GM19193 (cell line): ENCODE measurements around the gene ITSN1.

Source experiments
- POLR2A ChIP-seq: IDR thresholded peaks from 4 replicates; pipeline ENCODE4 v1.6.1; 2011; ENCODE audit not compliant: insufficient read depth, insufficient read length; ENCODE audit errors: extremely low read depth

Gene ITSN1

DNA sequence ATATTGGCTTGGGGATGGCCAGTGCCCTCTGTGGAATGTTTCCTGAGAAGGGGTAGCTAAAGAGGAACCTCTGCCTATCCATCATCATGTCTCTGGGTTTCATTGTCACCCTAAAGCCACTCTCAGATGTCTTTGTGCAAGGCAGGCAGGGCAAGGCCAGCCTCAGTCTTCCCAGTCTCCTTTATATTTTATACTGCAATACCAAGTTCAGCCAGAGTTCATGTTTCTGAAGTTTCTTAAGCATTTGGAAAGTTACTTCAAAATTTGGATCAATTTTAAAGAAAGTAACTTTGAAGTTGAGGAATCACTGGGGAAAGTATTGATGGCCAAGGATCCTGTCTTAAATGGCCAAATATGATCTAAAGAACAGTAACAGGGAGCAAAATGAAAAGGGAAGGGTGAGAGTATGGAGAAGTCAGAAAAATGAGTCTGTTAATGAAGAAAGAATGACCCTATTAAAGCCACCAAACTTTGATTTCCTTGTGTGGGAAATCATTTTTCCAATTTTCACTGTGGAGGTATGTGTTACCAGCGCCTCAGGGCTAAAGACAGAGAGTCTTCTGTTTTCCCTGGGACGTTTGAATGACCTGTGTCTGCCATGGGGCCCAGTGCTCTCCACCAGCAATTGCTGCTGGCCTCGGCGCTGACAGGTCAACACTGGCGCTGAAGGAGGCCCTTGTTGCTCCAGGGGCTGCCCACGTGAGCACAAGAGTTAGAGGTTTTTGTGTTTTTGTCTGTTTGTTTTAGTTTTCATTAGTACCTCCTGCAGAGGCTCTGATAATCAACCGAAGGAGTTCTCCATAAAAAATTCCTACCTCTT is 179.4 kb downstream of the ITSN1 start:
- no peak for TF ChIP-seq POLR2A

DNA sequence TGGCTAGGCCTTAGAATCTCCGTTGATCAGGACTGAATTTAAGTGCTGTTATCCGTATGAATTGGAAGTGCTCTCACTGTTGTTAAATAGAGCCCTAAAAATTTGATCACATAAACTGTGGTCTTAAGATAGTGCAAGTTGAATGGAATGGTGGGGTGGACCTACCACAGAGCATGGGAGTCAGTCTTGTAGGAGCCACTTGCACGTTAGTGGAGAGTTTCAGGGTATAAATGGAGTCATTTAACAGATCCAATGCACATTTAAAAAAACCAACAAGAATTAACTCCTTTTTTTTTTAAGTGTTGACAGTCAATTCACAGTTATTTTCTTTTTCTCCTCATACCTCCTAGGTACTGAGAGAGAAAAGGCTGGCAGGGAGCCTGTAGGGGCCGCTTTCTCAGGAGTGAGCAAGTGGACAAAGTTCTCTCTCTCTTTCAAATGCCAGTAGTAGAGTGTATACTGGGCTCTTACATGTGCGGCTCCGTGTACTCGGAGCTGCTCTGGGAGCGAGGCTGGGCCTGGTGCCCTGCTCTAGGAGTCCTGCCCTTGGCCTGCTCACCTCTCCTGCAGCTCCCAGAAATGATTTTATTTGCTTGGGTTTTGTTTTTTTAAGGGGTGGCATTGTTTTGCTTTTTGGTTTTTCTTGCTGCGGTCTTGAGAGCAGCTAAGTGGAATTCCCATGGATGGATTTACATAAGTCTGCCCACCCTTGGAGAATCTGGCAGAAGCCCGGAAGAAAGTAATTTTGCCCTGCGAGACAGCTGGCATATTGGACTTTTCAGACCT is 182.0 kb downstream of the ITSN1 start:
- no peak for TF ChIP-seq POLR2A

DNA sequence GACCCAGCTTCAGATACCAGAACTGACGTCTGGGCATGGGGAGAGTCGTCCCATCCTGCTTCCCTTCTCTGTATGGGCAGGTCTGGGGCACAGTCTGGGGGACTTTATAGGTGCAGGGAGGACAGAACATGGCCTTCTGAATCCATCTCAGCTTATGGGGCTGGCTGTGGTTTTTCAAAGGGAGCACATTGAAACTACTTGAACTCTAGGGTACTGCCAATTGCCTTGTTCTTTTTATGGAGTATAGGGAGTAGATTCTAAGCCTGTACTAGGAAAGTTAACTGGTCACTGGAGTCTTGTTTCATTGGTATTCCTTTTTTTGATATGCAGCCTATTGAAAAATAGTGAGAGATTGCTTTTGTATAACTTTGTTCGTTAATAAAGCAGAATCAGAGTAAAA is 183.1 kb downstream of the ITSN1 start:
- no peak for TF ChIP-seq POLR2A

DNA sequence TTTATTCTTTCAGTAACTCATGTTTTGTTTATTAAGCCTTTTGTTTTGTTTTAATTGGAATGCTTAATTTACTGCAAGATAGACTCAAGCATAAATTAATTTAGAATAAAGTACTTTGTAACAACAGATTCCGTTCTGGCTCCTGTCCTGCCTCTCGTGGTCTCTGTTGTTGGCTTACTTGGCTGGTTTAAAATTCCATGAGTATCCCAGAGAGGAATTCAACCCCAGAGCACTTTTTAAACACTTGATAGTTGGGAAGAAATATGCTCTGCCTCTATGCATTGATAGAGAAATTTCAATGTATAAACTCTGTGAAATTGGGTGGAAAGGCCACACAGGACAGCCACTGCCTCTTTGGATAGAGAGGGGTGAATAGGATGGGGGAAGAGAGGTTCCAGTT is 183.6 kb downstream of the ITSN1 start:
- TF ChIP-seq POLR2A = no peak

DNA sequence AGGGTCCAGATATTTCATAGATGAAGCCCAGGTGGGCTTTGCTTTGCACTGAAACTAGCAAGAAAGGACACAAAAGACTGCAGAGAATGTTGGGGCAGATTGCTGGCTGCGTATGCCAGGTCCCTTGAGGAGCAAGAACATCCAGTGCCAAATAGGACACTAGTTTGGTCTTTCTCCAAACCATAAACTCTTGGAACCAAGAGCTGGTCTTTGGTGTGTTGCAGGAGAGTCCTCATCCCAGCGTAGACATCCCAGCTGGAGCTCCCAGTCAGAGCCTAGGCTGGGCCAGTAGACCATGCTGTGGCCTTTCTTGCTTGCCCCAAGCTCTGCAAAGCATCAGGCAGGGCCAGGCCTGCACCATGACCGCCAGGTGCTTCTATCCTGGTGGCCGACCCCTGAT is 185.8 kb downstream of the ITSN1 start:
- TF ChIP-seq POLR2A = no peak

DNA sequence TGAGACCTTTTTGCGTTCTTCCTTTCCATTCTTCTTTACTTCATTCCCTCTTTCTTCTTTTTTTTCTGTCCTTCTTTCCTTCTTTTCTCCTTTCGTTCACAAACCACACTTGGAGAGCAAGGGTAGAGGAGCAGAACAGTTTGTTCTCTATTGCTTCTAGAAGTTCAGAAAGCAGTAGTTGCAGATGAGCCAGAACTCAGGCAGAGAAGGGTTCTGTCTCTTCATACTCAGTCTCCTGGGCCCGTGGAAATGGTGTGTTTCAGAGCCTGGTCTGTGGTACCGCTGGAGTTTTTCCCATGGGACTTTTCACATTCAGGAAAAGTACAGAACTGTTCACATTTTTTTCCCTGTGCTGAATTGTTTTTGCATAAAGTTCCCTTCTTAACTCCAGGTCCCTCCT is 186.3 kb downstream of the ITSN1 start:
- no peak for TF ChIP-seq POLR2A

DNA sequence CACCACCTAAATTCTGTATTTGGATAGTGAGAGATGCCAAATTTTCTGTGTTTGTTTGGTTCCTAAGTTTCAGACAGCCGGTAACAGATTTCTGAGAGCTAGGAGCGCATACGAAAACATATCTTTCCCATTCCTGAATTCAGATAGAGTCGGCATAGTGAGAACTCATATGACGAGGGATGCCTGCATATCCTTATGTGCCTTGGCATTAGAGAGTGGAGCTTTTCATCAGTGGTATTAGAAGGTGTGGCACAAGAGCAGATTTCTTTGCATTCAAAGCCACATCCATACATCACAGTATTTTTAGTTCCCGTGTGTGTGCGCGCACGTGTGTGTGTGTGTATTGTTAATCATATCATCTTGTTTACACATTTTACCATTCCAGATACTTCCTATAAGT is 187.5 kb downstream of the ITSN1 start:
- no peak for TF ChIP-seq POLR2A

DNA sequence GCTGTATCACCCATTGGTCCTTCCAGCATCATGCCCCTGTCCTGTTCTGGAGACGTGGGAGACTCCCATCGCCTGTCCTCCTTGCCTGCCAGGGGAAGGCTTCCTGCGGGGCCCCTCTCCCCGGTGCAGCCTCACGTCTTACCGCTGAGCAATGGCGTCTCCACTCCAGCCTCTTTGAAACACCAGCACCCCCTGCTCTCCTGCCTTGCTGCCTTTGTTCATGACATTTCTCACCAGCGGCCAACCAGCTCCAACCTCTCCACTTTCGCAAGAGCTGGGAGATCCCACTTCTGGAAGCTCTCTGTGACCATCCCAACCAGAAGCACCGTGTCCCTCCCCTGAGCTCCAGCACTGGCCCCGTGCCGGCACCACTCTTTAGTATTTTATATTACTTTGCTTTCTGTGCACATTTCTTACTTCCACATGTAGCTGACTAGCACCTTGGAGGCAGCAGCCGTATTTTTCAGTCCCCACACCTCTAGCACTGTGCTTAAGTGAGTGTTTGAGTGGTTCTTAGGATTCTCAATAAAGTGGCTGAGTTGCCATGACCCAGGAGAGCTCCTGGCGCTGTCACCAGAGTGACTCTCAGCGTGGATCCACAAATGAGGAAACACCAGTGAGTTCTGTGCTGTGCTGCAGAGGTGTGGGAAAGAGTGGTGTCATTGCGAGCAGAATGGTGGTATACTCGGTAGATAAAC is 189.8 kb downstream of the ITSN1 start:
- no peak for TF ChIP-seq POLR2A

DNA sequence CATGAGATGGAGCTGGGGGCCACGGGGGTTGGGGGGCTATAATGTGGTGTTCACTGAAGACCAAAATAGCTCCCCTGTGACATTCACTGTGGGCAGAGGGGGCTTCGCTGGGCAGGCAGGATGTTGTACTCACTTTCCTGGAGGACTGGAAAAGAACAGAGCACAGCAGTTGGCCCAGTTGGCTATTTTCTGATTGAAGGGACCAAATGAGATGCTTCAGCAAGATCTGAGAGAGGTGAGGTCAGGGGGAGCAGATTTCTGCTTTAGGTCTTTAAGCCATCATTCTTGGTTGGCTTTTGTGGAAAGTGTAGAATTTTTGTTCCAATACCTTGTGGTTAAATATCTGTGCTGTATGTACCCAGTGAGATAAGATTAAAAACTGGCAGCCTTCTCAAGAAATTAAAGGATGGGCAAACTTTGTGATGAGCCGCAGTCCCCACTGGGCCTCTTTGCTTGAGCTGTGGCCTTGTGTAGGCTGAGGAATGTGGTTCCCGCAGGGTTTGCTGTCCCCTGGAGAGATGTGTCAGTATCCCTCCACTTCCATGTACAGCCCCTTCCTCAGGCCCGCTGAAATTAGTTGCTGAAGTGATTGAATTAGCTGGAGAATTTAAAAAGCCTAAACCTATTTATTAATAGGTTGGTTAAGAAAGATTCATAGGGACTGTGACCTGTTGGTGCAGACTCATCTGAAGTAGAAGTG is 192.7 kb downstream of the ITSN1 start:
- TF ChIP-seq POLR2A = no peak

DNA sequence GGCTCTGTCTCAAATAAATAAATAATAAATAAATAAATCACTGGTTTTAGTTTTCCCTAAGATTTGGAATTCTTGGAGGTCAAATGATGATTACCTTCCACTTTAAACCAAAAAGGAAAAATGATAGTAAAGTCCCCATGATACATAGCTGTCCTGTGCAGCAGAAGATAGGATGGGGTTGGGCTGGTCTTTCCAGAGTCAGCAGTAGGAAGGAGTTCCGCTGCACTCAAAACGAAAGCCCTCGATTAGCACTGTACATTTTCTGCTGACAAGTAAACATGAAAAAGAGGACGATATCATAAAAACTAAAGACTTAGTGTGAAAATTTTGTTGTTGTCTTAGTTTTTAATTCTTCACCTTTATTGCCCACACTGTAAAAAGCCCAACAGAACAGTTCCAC is 193.6 kb downstream of the ITSN1 start:
- no peak for TF ChIP-seq POLR2A

DNA sequence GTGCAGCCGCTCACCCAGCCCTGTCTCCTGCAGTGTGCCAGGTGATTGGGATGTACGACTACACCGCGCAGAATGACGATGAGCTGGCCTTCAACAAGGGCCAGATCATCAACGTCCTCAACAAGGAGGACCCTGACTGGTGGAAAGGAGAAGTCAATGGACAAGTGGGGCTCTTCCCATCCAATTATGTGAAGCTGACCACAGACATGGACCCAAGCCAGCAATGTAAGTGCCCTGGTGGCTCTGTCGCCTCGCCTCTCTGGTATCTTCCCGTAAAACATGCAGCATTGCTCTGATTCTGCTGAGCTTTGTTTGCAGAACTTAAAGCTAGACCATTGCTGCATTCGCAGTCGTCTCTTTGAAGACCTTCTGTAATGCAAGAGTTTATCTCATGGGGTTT is 194.1 kb downstream of the ITSN1 start:
- TF ChIP-seq POLR2A = no peak

DNA sequence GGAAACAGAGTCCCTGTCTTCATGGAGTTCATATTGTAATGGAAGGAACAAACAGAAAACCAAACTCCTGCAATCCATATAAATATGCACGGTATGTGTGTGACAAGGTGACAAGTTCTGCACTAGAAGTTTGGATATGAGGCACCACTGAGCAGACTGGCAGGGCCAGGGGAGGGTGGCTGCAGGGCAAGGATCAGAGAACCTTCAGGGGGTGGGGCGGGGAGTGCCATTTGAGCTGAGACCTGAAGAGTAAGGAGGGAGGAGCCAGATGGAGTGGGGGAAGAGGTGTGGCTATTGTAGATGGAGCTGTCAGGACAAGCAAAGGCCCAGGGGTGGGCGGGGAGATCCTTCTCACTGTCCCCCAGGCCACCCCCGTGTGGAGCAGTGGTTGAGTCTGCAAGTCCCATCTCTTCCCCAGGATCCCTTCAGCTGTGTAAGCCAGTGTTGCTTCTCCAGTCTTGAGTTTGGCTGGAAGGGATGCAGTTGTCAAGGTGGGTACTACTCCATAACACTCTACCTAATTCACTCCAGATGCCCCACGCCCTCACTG is 196.9 kb downstream of the ITSN1 start:
- TF ChIP-seq POLR2A = no peak

DNA sequence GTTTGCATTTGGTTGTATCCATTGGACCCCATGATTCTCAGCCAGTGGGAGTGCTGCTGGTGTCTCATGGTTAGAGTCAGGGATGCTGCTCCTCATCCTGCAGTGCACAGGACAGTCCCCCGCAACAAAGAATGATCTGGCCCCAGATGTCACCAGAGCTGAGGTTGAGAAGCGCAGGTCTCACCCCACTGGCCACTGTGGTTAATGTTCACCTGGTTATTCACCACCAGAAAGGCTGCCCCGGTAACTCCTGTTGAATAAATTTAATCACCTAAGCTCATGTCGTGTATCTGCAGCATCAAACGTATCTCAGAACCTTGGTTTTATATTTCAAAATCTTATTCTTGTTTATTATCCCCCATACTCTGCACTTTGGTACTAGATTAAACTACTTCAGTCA is 197.5 kb downstream of the ITSN1 start:
- no peak for TF ChIP-seq POLR2A

DNA sequence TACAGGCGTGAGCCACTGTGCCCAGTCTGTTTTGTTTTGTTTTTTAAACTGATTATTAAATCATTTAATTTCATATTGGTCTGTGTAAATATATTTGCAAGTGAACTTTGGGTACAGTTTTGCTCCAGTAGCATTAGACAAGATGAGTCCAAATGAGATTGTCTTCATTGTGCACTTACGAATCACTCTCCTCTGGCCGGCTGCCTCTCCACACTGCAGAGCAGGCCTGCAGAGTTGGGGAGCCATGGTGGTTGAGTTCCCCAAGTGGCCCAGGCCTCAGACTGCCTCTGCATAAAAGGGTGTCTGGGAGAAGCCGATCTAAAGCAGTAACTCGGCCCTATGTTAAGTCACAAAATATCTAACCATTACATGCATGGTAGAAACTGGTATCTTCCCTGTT is 198.5 kb downstream of the ITSN1 start:
- TF ChIP-seq POLR2A = no peak

DNA sequence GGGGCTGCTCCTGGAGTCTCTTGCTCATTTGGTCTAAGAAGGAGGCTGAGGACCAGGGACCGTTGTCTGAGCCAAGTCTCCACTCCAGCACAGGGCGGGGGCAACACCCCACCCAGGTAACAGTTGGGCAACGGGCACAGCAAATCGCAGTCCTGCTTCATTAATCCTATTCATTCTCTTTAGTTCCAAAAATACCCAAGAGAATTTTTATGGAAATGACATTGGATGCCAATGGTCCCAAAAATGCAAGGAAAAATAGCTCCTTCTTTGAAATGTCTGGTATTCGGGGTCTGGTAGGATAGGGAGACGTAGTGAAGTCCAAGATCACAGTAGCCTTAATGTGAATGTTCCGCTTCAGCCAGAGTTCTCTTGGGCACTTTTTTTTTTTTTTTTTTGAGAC is 199.3 kb downstream of the ITSN1 start:
- no peak for TF ChIP-seq POLR2A
